Activated CD4-positive, alpha-beta T cell treated with anti-CD3 and anti-CD28 coated beads, Interleukin-2, Interleukin-4, amounts not matched to agents 100 ng/mL and 50 ng/mL, durations not matched to agents 16 hours and 8 hours (primary cell): ENCODE results near the gene HSPA4.
"Not testable (repeated sequence)": the region's sequence is repeated elsewhere in the genome, so short reads cannot be mapped to it uniquely, and the experiment has no call there.

Experiments used
- DNase-seq: peaks from one replicate; pipeline ENCODE4 v3.0.0-alpha.2; 2020; ENCODE audit warnings: low spot score

HSPA4 gene

GRCh38 chr5:133050521-133050920 lies 1.3 kb upstream of the HSPA4 start:
- no peak for DNase-seq

- peak; percentile 9 for DNase-seq
Observed at GRCh38 chr5:133051061-133051541, 712 bp upstream of the HSPA4 start.

- peak; percentile 73 for DNase-seq
Observed at GRCh38 chr5:133052317-133053175, 733 bp downstream of the HSPA4 start.

GRCh38 chr5:133053448-133053847 lies 1.6 kb downstream of the HSPA4 start:
- DNase-seq, result no peak

GRCh38 chr5:133054697-133055471 lies 3.1 kb downstream of the HSPA4 start:
- DNase-seq, result no peak

- no peak for DNase-seq
Observed at GRCh38 chr5:133056891-133057290, 5.1 kb downstream of the HSPA4 start.

GRCh38 chr5:133059621-133060020 lies 7.8 kb downstream of the HSPA4 start:
- no peak for DNase-seq

- no peak for DNase-seq
Observed at GRCh38 chr5:133062276-133062675, 10.5 kb downstream of the HSPA4 start.

GRCh38 chr5:133063965-133064364 lies 12.2 kb downstream of the HSPA4 start:
- no peak for DNase-seq

GRCh38 chr5:133065471-133065870 lies 13.7 kb downstream of the HSPA4 start:
- no peak for DNase-seq

GRCh38 chr5:133066045-133066444 lies 14.2 kb downstream of the HSPA4 start:
- DNase-seq, result no peak

GRCh38 chr5:133072021-133072420 lies 20.2 kb downstream of the HSPA4 start:
- no peak for DNase-seq

GRCh38 chr5:133075572-133076536 lies 24.0 kb downstream of the HSPA4 start:
- no peak for DNase-seq

GRCh38 chr5:133079048-133079447 lies 27.2 kb downstream of the HSPA4 start:
- no peak for DNase-seq

GRCh38 chr5:133081036-133081435 lies 29.2 kb downstream of the HSPA4 start:
- DNase-seq, result no peak

- DNase-seq, result no peak
Observed at GRCh38 chr5:133081703-133082102, 29.9 kb downstream of the HSPA4 start.

GRCh38 chr5:133082128-133082527 lies 30.3 kb downstream of the HSPA4 start:
- DNase-seq, result no peak

- DNase-seq, result no peak
Observed at GRCh38 chr5:133083901-133084300, 32.1 kb downstream of the HSPA4 start.

- DNase-seq, result not testable (repeated sequence)
Observed at GRCh38 chr5:133085171-133085570, 33.4 kb downstream of the HSPA4 start.

GRCh38 chr5:133086366-133086875 lies 34.6 kb downstream of the HSPA4 start:
- no peak for DNase-seq

GRCh38 chr5:133088064-133088463 lies 36.3 kb downstream of the HSPA4 start:
- DNase-seq, result no peak

- no peak for DNase-seq
Observed at GRCh38 chr5:133091034-133091433, 39.2 kb downstream of the HSPA4 start.
